ENCODE data around the gene PLEKHN1. TPM values are rescaled to one million over a fixed set of nuclear protein-coding genes. Genes with fewer than 3 reads are reported as not detected.

The PLEKHN1 gene
- total and polyA plus RNA-seq, 8 donors, result 0.11 to 5.1 (median 0.55) TPM

DNA sequence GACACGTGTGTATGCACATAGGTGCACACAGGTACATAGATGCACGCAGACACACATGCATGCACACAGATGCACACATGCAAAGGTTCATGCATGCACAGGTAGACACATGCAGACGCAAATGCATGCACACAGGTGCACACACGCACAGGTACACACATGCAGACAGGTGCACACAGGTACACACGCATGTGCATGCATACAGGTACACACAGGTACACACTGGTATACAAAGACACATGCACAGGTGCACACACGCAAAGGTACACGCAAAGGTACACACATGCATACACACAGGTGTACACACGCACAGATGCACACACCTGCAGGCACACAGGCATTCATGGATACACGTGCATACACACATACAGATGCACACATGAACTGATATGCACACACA lies 16.0 kb upstream of the PLEKHN1 start:
- TF ChIP-seq, protein P1, sequence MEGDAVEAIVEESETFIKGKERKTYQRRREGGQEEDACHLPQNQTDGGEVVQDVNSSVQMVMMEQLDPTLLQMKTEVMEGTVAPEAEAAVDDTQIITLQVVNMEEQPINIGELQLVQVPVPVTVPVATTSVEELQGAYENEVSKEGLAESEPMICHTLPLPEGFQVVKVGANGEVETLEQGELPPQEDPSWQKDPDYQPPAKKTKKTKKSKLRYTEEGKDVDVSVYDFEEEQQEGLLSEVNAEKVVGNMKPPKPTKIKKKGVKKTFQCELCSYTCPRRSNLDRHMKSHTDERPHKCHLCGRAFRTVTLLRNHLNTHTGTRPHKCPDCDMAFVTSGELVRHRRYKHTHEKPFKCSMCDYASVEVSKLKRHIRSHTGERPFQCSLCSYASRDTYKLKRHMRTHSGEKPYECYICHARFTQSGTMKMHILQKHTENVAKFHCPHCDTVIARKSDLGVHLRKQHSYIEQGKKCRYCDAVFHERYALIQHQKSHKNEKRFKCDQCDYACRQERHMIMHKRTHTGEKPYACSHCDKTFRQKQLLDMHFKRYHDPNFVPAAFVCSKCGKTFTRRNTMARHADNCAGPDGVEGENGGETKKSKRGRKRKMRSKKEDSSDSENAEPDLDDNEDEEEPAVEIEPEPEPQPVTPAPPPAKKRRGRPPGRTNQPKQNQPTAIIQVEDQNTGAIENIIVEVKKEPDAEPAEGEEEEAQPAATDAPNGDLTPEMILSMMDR (IDR thresholded peaks at IDR 0.05), result no peak
- H3K4me1 ChIP-seq, result no peaks in the 10 kb centered on the region
- no peak overlapping the region for H3K27ac ChIP-seq
- no peak for ATAC-seq
- H3K9me3 ChIP-seq, result no peaks in the 10 kb centered on the region
- H3K4me3 ChIP-seq, result no peak overlapping the region
- no peaks in the 10 kb centered on the region for H3K27me3 ChIP-seq
- no peak for DNase-seq
- intact Hi-C loops (cut with DNase I), result no loop called here
- H3K36me3 ChIP-seq, result peaks cover 0 to 100% of the 10 kb centered on the region in 2 donors

DNA sequence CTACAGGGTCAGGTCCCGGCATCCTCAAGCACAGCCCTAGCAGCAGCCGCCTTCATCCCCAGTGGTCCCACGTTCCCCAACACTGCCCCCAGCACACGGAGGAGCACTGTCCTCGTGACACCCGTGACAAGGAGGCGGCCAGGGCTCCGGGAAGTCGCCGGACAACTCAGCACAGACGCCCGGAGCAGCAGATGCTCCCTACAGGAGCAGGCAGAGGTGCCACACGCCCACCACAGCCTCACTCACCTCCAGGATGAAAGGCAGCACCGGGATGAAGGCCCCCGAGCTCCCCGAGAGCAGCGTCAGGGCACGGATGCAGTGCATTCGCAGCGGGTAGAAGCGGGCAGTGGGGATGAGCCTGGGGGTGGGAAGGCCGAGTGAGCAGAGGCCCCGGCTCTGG lies 15.4 kb upstream of the PLEKHN1 start:
- ATAC-seq (no peak), DNase-seq (no peak)
- no peaks in the 10 kb centered on the region for H3K27me3 ChIP-seq
- TF ChIP-seq, protein P1 (IDR thresholded peaks at IDR 0.05), result no peak
- H3K9me3 ChIP-seq, result no peaks in the 10 kb centered on the region
- H3K27ac ChIP-seq, result no peak overlapping the region
- H3K4me1 ChIP-seq, result no peaks in the 10 kb centered on the region
- intact Hi-C loops (cut with DNase I), result no loop called here
- H3K4me3 ChIP-seq, result no peak overlapping the region
- H3K36me3 ChIP-seq, result peaks cover 0 to 100% of the 10 kb centered on the region in 2 donors

DNA sequence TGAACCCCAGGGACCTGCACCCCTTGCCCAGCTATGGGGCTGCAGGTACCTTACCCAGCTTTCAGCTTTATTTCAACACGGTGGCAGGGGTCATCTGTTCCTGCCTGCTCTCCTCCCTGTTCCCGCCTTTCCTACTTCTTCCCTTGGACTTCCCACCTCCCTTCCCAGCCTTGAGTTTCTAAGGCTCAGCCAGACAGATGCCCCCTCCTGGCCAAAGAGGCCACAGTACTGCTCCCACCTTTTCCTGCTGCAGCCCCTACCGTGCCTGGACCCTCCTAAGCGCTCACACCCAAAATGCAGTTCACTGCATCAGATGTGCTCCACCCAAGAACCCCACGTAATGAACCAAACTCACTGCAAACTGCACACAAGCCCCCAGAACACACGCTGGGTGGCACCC lies 14.9 kb upstream of the PLEKHN1 start:
- H3K27ac ChIP-seq, result no peak overlapping the region
- no peak for ATAC-seq

DNA sequence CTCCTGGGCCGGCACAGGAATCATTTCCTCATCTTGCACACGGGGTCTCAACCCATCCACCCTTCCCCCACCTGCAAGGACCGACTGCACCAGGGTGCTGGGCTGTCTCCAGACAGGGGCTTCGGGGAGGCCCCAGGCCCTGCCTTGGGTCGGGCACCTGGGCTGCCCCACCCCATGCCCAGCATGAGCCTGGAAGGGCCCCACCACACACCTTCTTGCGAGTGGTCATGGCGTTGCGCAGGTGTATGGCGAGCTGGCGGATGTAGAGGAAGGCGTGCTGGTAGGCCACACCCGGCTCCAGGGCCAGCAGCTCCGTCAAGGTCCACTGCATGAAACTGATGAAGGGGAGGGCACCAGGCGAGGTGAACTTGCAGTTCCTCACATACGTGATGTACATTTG lies 14.1 kb upstream of the PLEKHN1 start:
- no peak for ATAC-seq
- H3K27ac ChIP-seq, result no peak overlapping the region
- H3K4me3 ChIP-seq, result no peak overlapping the region
- DNase-seq, result no peak
- no peaks in the 10 kb centered on the region for H3K9me3 ChIP-seq
- peaks cover 0 to 7% of the 10 kb centered on the region in 2 donors for H3K4me1 ChIP-seq
- no peaks in the 10 kb centered on the region for H3K27me3 ChIP-seq
- intact Hi-C loops (cut with DNase I), result no loop called here
- TF ChIP-seq, protein P1 (IDR thresholded peaks at IDR 0.05), result no peak
- peaks cover 0 to 100% of the 10 kb centered on the region in 2 donors for H3K36me3 ChIP-seq

More for the DNA sequence above, 14.9 kb upstream of the PLEKHN1 start:
- Histone ChIP-seq H3K4me1 (no peaks in the 10 kb centered on the region), H3K4me3 (no peak overlapping the region), H3K36me3 (peaks cover 0 to 100% of the 10 kb centered on the region in 2 donors), H3K27me3 (no peaks in the 10 kb centered on the region), H3K9me3 (no peaks in the 10 kb centered on the region)
- intact Hi-C loops (cut with DNase I), result no loop called here
- no peak for DNase-seq
- TF ChIP-seq, protein P1 (IDR thresholded peaks at IDR 0.05), result no peak

DNA sequence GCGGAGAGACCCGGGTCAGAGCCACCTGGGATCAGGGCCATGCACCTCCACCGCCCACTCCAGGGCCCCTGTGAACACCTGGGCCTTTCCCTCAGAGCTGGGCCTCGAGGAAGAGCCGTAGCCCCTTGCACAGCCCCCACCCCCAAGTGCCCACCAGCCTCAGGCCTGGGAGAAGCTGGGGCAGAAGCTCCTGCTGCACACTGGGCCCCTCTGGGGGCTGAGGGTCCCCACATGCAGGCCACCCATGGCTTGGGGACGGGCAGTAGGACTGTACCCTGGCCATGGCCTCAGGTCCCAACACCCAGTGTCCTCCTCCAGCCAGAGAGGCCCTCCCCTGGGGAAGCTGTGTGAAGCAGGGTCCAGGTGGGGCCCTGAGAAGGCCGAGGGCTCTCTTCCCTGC lies 13.7 kb upstream of the PLEKHN1 start:
- Histone ChIP-seq H3K4me3 (no peak overlapping the region), H3K9me3 (no peaks in the 10 kb centered on the region), H3K36me3 (peaks cover 0 to 96% of the 10 kb centered on the region in 2 donors), H3K4me1 (peaks cover 2 to 11% of the 10 kb centered on the region in 2 donors), H3K27ac (no peak overlapping the region), H3K27me3 (no peaks in the 10 kb centered on the region)
- TF ChIP-seq, protein P1 (IDR thresholded peaks at IDR 0.05), result no peak
- DNase-seq, result no peak
- ATAC-seq, result no peak
- intact Hi-C loops (cut with DNase I), result no loop called here

All from left lung (tissue), 10 donors.